SK-N-MC (cell line): ENCODE data around the gene RPL18.

Source experiments
- EZH2 ChIP-seq: fragments of 200-600 bp; sonication (generic); IDR thresholded peaks from one replicate; pipeline ENCODE4 v1.6.1; 2017; ENCODE audit warnings: antibody characterized with exemption
- FOXP2 ChIP-seq: optimal IDR thresholded peaks from 2 replicates; pipeline ENCODE3; 2011; ENCODE audit warnings: mild to moderate bottlenecking, moderate library complexity; ENCODE audit not compliant: insufficient read depth; ENCODE audit errors: extremely low read length, control extremely low read depth
- POLR2AphosphoS5 ChIP-seq: IDR thresholded peaks from 2 replicates; pipeline ENCODE4 v1.6.1; 2012; ENCODE audit warnings: mild to moderate bottlenecking, low read depth, low read length, borderline replicate concordance

- TF ChIP-seq POLR2AphosphoS5 (no peak), EZH2 (no peak), FOXP2 (no peak)
Measured at GRCh38 chr19:48619692-48620585, 961 bp upstream of the RPL18 start.
